T-helper 2 cell treated with Interferon-gamma antibody and Interleukin-4, amounts not matched to agents 100 ng/mL and 5 ng/mL, for 36 hours (primary cell): ENCODE measurements around the gene TUBB2A. TPM values are rescaled to one million over a fixed set of nuclear protein-coding genes. Genes with fewer than 3 reads are reported as not detected.

Experiments
- intact Hi-C: fragments of 100-400 bp; cut with micrococcal nuclease; formaldehyde crosslinking; loops from one replicate; pipeline ENCODE4 v1.15.1; 2023
- total RNA-seq: library from RNA; stranded (reverse); gene quantifications from 2 replicates; pipeline ENCODE4 v1.2.3, GENCODE V29; 2022

The TUBB2A gene
- total RNA-seq, 1 donor from 2014 or later = 2.6 TPM

- intact Hi-C loops = loop anchor here (10.0 kb wide), 1 partner anchor 610 kb away; no protein-coding TSS in a partner anchor
Observed at GRCh38 chr6:3124667-3125066, 32.7 kb downstream of the TUBB2A start.

- intact Hi-C loops = loop anchor here (10.0 kb wide), 1 partner anchor 612 kb away; no protein-coding TSS in a partner anchor
Observed at GRCh38 chr6:3122823-3123182, 34.5 kb downstream of the TUBB2A start.

GRCh38 chr6:3120765-3121089 is 36.6 kb downstream of the TUBB2A start:
- intact Hi-C loops = loop anchor here (10.0 kb wide), 1 partner anchor 614 kb away; no protein-coding TSS in a partner anchor

- intact Hi-C loops = loop anchor here (2.0 kb wide), 3 partner anchors 128 to 1016 kb away; partner anchors contain the start of gene ECI2
Observed at GRCh38 chr6:3119040-3119723, 38.2 kb downstream of the TUBB2A start.

- intact Hi-C loops = loop anchor here (1.0 to 2.0 kb wide), 9 partner anchors 39 to 1016 kb away; partner anchors contain the start of genes ECI2, NQO2, PSMG4 and RIPK1
Observed at GRCh38 chr6:3118353-3119039, 38.8 kb downstream of the TUBB2A start, which contains the start of gene BPHL. Gene BPHL, plus strand, starts transcription at chr6:3118711. Its CDS starts 30 bp downstream, at chr6:3118741.

GRCh38 chr6:3117912-3118352 is 39.4 kb downstream of the TUBB2A start:
- intact Hi-C loops = loop anchor here (1.0 to 2.0 kb wide), 9 partner anchors 39 to 1017 kb away; partner anchors contain the start of genes ECI2, NQO2, PSMG4 and RIPK1

- intact Hi-C loops = no loop called here
Observed at GRCh38 chr6:3114377-3114776, 43.0 kb downstream of the TUBB2A start.

- intact Hi-C loops = no loop called here
Observed at GRCh38 chr6:3109761-3110160, 47.6 kb downstream of the TUBB2A start.

GRCh38 chr6:3108746-3109414 is 48.5 kb downstream of the TUBB2A start:
- intact Hi-C loops = no loop called here

Other genes with a start within 250 kb of the TUBB2A start
- 31.8 and 32.3 TPM in 2 replicates for gene SERPINB6, start 186.0 kb downstream of the TUBB2A start, total RNA-seq
- 40.5 and 42.4 TPM in 2 replicates for gene NQO2, start 157.7 kb downstream of the TUBB2A start, total RNA-seq
- gene RIPK1, start 89.0 kb downstream of the TUBB2A start, total RNA-seq = 29.9 and 30.5 TPM in 2 replicates
- 7.7 and 8.6 TPM in 2 replicates for gene BPHL, start 38.8 kb downstream of the TUBB2A start, total RNA-seq
- gene TUBB2B, start 70.1 kb upstream of the TUBB2A start, total RNA-seq = 0.30 and 0.32 TPM in 2 replicates
- 20.5 and 26.3 TPM in 2 replicates for gene PSMG4, start 101.4 kb upstream of the TUBB2A start, total RNA-seq